ENCODE results near the gene OVCH1.
"Not testable (repeated sequence)": the region's sequence is repeated elsewhere in the genome, so short reads cannot be mapped to it uniquely, and the experiment has no call there.

OVCH1 gene

DNA sequence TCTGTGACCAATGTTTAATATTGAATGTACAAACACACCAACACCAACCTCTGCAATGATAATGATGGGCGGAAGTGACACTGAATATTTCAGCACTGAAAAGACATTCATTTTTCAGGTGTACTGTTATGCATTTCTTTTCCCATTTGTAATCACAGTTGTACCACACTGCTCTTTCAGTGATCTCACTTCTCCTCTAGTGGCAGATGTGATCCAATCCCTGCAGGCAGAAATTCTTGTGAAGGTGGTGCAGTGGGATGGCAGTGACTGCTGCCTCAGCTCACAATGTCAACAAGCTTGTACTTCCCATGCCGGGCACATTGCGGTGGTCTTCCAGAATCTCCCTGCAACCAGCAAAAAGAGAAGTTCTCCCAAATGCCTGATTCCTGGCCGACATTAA is 93.5 kb downstream of the OVCH1 start:
- no peaks in the 10 kb centered on the region for H3K9me3 Mint-ChIP-seq (ENCODE audit: low read depth)

DNA sequence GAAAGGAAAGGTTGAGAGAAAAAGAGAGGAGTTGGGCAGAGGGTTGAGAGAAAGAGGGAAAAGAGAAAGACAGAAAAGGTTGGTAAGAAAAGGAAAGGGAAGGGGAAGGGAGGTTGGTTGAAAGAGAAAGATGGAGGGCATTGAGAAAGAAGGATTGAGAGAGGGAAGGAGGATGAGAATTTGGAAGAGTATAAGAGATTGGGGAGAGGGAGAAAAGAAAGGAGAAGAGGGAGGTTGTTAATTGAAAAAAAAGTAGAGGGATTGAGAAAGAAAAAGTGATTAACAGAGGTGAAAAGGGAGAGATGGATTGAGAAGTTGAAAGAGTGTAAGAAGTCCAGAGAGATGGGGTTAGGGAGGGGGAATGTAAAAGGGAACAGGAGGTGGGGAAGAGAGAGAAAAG is 95.0 kb downstream of the OVCH1 start:
- Mint-ChIP-seq H3K4me1 (ENCODE audit: low read depth) (no peaks in the 10 kb centered on the region), H3K27me3 (peaks cover 9% of the 10 kb centered on the region), H3K4me3 (no peak overlapping the region), H3K27ac (no peak overlapping the region), H3K36me3 (no peaks in the 10 kb centered on the region), H3K9me3 (ENCODE audit: low read depth) (no peaks in the 10 kb centered on the region)

More for the DNA sequence above, 93.5 kb downstream of the OVCH1 start:
- no peaks in the 10 kb centered on the region for H3K4me1 Mint-ChIP-seq (ENCODE audit: low read depth)
- H3K4me3 Mint-ChIP-seq = no peak overlapping the region
- peaks cover 9% of the 10 kb centered on the region for H3K27me3 Mint-ChIP-seq
- H3K27ac Mint-ChIP-seq = no peak overlapping the region
- H3K36me3 Mint-ChIP-seq = no peaks in the 10 kb centered on the region

DNA sequence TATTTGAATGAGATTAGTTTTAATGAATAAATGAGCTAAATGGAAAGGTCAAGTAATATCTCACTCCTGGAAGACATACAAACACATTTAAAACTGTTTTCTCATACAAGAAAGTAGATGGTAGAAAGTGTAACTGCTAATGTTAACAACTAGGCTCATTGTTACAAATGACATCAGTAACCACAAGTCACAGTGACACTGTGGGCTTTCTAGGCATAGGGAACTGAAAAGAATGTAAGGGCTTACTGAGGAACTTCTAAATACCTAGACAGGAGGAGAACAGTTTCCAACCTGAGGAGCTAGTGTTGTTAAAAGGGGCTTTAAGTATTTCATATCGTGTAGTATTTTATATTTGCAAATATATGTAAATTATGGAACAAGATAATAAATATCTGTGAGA is 99.0 kb downstream of the OVCH1 start:
- Mint-ChIP-seq H3K9me3 (ENCODE audit: low read depth) (no peaks in the 10 kb centered on the region), H3K4me1 (ENCODE audit: low read depth) (no peaks in the 10 kb centered on the region), H3K36me3 (no peaks in the 10 kb centered on the region), H3K27ac (no peak overlapping the region), H3K4me3 (no peak overlapping the region), H3K27me3 (peaks cover 10% of the 10 kb centered on the region)

DNA sequence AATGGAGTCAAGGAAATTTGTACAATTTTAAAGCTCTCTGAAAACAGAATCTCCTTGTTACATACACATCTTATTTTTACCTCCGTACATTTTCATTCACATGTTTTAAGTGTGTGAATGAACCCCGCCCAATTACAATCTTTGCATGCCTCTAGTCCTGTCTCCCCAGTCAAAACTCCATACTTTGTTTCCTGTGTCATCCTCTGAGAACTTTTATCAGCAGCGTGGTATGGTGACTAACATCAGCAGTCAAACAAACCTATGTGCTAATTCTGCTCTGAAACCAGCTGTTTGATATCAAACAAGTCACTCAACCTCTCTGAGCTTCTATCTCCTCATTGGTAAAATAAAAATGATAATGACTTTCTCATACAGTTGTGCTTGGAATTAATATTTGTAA is 100.7 kb downstream of the OVCH1 start:
- Mint-ChIP-seq H3K27me3 (peaks cover 8% of the 10 kb centered on the region), H3K27ac (no peak overlapping the region), H3K4me3 (no peak overlapping the region), H3K9me3 (ENCODE audit: low read depth) (no peaks in the 10 kb centered on the region), H3K36me3 (peaks cover 2% of the 10 kb centered on the region), H3K4me1 (ENCODE audit: low read depth) (no peaks in the 10 kb centered on the region)

DNA sequence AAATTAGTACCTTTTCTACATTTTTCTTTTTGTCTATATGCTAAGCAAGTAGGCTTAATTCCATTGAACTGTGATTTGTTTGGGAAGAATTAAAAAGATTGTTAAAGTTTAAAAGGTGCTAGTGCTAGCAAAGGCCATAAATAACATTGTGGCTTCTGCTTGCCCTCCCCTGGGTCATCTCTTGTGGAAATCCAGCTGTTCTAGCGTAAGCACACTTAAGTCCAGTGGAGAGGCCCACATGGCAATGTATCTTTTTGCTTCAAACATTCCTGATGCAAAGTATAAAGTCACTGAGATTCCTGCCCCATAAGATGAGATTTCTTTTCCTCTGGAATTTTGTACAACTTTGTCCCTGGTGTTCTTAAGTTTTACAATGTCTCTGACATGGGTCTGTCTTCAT is 102.1 kb downstream of the OVCH1 start:
- H3K27ac Mint-ChIP-seq = no peak overlapping the region
- H3K9me3 Mint-ChIP-seq (ENCODE audit: low read depth) = no peaks in the 10 kb centered on the region
- no peak overlapping the region for H3K4me3 Mint-ChIP-seq
- peaks cover 2% of the 10 kb centered on the region for H3K36me3 Mint-ChIP-seq
- H3K27me3 Mint-ChIP-seq = peaks cover 8% of the 10 kb centered on the region
- H3K4me1 Mint-ChIP-seq (ENCODE audit: low read depth) = peaks cover 10% of the 10 kb centered on the region

DNA sequence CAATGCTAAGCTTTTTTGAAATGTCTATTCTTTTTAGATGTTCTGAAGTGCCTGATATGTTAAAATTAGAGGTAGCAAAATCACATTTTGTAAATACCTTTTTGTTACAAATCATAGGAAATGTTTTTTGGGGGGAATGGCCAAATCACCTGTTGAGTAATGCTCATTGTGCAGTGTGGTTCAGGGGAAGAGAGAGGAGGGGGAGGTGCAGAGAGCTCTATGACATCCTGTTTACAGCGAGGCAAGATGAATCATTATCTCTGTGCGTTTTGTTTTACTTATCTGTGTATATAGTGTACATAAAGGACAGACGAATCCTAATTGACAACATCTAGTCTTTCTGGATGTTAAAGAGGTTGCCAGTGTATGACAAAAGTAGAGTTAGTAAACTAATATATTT is 107.1 kb downstream of the OVCH1 start:
- Mint-ChIP-seq H3K27ac (peak overlapping the region; percentile 90), H3K4me3 (peak overlapping the region; percentile 73), H3K4me1 (ENCODE audit: low read depth) (peaks cover 17% of the 10 kb centered on the region)
- H3K36me3 Mint-ChIP-seq; H3K9me3 Mint-ChIP-seq (ENCODE audit: low read depth); H3K27me3 Mint-ChIP-seq: not testable (repeated sequence)

DNA sequence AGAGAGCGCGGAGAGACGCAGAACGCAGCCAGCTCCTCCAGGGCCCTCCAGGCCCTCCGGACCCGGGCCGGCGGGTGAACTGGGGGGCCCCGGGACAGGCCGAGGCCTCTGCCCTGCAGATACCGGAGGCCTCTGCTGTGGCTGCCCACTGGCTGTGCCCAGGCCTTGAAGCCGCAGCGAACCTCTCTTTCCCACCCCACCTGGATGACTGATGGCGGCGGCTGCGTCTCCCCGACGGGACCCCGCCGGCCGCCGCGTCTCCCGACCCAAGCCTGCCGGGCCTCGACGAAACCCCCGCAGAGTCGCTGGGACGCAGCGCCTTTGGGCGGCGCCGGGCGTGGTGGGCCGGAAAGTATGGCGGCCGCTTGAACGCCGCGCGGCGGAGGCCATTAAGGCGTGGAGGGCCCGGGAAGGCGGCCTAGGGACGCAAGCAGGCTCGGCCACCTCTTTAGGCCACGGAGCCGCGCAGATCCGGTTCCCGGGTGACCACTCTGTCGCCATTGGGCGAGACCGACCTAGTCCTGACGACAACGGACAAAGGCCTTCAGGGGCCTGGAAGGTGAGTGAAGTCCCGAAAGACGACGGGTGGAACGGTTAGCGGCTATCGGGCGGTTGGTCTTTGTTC is 108.1 kb downstream of the OVCH1 start:
- H3K4me3 Mint-ChIP-seq = no peak overlapping the region
- H3K9me3 Mint-ChIP-seq (ENCODE audit: low read depth) = no peaks in the 10 kb centered on the region
- peak overlapping the region; percentile 67 for H3K27ac Mint-ChIP-seq
- H3K36me3 Mint-ChIP-seq = peaks cover 2% of the 10 kb centered on the region
- H3K27me3 Mint-ChIP-seq = no peaks in the 10 kb centered on the region
- H3K4me1 Mint-ChIP-seq (ENCODE audit: low read depth) = peaks cover 17% of the 10 kb centered on the region

DNA sequence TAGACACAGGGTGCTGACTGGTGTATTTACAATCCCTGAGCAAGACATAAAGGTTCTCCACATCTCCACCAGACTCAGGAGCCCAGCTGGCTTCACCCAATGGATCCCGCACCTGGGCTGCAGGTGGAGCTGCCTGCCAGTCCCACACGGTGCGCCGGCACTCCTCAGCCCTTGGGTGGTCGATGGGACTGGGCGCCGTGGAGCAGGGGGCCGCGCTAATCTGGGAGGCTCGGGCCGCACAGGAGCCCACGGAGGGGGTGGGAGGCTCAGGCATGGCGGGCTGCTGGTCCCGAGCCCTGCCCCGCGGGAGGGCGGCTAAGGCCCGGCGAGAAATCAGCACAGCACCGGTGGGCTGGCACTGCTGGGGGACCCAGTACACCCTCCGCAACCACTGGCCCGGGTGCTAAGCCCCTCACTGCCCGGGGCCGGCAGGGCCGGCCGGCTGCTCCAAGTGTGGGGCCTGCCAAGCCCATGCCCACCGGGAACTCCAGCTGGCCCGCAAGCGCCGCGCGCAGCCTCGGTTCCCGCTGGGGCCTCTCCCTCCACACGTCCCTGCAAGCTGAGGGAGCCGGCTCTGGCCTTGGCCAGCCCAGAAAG is 111.3 kb downstream of the OVCH1 start:
- H3K4me1 Mint-ChIP-seq (ENCODE audit: low read depth) = peaks cover 30% of the 10 kb centered on the region
- H3K9me3 Mint-ChIP-seq (ENCODE audit: low read depth); H3K27me3 Mint-ChIP-seq; H3K27ac Mint-ChIP-seq; H3K4me3 Mint-ChIP-seq; H3K36me3 Mint-ChIP-seq: not testable (repeated sequence)

DNA sequence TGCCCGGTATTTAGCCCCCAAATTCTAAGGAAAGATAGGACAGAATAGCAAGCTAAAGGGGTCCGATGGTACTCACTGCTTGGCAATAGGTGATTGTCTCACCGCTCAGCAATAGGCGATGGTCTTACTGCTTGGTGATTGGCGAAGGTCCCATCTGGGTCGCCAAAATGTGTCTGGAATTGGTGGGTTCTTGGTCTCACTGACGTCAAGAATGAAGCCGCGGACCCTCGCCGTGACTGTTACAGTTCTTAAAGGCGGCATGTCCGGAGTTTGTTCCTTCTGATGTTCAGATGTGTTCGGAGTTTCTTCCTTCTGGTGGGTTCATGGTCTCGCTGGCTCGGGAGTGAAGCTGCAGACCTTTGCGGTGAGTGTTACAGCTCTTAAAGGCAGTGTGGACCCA is 112.3 kb downstream of the OVCH1 start:
- H3K27ac Mint-ChIP-seq; H3K36me3 Mint-ChIP-seq; H3K4me3 Mint-ChIP-seq; H3K27me3 Mint-ChIP-seq; H3K9me3 Mint-ChIP-seq (ENCODE audit: low read depth): not testable (repeated sequence)
- H3K4me1 Mint-ChIP-seq (ENCODE audit: low read depth) = peaks cover 25% of the 10 kb centered on the region

DNA sequence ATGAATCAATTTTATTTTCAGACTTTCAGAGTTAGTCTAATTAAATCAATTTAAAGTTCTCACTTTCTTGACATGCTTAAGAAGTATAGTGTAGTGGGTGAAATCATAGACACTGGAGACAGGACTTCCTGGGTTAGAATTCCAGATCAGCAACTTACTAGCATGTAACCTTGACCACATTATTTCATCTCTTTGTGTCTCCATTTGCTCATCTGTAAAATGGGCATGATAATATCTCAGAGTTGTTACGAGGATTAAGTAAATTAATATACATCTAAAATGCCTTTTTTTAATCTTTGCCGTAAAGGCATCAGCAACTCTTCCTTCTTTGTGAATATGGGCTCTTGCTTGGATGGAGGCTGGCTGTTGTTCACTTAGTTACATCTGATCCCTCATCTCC is 115.2 kb downstream of the OVCH1 start:
- H3K4me1 Mint-ChIP-seq (ENCODE audit: low read depth) = peaks cover 46% of the 10 kb centered on the region
- no peaks in the 10 kb centered on the region for H3K36me3 Mint-ChIP-seq
- H3K4me3 Mint-ChIP-seq = peak overlapping the region; percentile 98
- no peaks in the 10 kb centered on the region for H3K9me3 Mint-ChIP-seq (ENCODE audit: low read depth)
- H3K27ac Mint-ChIP-seq = peak overlapping the region; percentile 98
- no peaks in the 10 kb centered on the region for H3K27me3 Mint-ChIP-seq

DNA sequence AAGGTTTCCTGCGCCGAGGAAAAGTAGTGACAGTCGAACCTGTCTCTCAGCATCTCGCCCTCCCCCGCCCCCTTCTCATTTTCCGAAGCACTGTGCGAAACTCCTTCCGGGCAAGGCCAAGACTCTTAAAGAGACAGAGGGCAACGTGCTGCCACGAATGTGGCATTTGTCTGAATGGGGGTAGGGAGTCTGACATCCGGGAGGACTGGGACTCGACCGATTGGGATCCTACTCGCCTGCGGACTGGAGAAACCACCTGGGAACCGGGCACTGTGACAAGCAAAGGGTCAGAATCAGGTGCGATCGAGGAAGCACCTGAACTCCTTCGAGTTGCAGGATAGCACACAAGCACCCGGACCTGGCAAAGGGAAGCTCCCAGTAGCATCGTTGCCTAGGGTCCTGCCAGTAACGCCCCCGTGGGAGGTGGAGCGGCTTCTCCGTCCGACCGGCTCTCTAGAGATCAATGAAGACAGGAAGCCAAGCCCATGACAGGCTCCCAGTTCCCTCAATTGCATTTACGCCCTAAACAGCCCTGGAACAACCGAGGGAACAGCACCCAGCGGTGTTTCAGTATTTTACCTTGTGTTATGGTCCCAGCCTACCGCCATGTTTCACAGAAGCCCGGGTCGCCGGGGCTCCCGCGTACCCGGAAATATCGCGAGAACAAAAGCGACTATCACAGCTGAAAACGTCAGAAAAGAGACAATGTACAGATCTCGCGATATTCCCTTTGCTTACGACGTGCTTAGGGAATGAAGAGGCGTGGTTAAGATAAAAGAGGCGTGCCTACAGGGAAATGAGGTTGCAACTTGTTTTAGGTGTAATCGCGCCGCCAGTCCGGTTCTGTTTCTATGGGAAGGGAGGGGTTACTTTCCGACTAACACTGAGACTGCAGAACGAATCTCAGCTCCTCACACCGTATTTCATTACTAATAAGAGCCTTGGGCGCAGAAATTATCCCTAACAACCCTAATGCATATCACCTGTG is 116.7 kb downstream of the OVCH1 start, which contains the start of gene ERGIC2:
TSS of gene ERGIC2 (minus strand) at position 637 of the 988 bp plus-strand sequence. CDS start 9,539 bp downstream, outside the sequence.
- Mint-ChIP-seq H3K4me3 (peak within 1 kb of the TSS; percentile 98), H3K27me3 (no peaks in the 10 kb centered on the region), H3K4me1 (ENCODE audit: low read depth) (peaks cover 60% of the 10 kb centered on the region), H3K27ac (peak within 1 kb of the TSS; percentile 98), H3K36me3 (no peaks in the 10 kb centered on the region), H3K9me3 (ENCODE audit: low read depth) (no peaks in the 10 kb centered on the region)

Measured in activated naive CD8-positive, alpha-beta T cell (primary cell).